ENCODE data around the gene C1QTNF1.

Gene C1QTNF1

GRCh38 chr17:79041723-79042420 is 17.9 kb downstream of the C1QTNF1 start:
- DNase-seq (ENCODE audit: low spot score): no peak

GRCh38 chr17:79042421-79043190 is 18.6 kb downstream of the C1QTNF1 start:
- no peak for DNase-seq (ENCODE audit: low spot score)

GRCh38 chr17:79043191-79043930 is 19.4 kb downstream of the C1QTNF1 start:
- DNase-seq (ENCODE audit: low spot score): no peak

- no peak for DNase-seq (ENCODE audit: low spot score)
These were observed 20.0 kb downstream of the C1QTNF1 start for GRCh38 chr17:79043931-79044320.

DNA sequence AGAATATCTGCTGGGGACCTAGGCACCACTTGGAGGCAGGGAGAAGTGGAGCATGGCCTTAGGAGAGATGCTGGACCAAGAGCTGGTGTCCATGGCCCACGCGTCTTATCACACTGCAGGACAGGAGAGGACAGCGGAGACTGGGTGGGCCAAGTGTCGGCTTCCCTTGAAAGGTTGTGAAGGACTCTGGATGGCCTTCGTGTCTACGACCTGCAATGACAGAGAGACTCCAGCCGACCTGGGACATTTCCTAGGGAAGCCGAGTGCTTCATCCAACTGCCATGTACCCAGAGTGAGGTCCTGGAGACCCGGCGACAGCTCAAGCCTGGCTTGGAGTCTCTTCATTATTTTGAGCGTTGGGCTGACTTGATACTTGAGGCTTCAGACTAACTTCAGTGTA is 20.5 kb downstream of the C1QTNF1 start:
- no peak for DNase-seq (ENCODE audit: low spot score)

DNA sequence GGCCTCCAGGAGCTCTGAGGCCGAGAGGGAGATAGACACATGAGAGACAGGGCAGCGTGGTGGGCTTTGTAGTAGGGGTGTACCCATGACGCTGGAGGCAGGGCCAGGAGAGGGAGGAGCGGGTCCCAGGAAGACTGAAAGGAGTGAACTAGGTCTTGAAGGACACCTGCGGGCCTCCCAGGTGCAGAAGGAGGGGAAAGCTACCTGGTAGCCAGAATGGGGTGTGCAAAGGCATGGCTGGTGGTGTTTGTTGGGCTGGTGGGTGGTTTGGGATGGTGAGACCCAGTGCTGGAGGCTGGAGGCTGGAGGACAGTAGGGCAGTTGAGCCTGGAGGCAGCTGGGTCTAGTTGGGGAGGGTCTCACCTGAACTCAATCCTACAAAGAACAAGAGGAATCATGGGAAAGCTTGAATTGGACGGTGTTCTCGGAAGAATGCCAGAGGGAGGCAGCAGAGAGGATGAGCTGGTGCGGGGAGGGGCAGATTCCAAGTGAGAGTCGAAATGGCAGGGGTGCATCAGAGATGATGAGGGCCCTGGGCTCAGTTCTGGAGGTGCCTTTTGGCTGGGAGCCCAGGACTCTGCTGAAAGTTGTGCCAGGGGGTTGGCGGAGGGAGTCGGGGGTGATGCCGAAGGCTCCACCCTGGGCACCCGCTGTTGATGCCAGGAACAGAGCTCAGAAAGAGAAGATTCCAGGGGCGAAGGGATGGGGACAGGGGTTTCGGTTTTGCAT is 21.2 kb downstream of the C1QTNF1 start:
- DNase-seq (ENCODE audit: low spot score): no peak

GRCh38 chr17:79045842-79046196 is 21.9 kb downstream of the C1QTNF1 start:
- DNase-seq (ENCODE audit: low spot score): peak; percentile 30

GRCh38 chr17:79046197-79046915 is 22.4 kb downstream of the C1QTNF1 start:
- DNase-seq (ENCODE audit: low spot score): no peak

DNA sequence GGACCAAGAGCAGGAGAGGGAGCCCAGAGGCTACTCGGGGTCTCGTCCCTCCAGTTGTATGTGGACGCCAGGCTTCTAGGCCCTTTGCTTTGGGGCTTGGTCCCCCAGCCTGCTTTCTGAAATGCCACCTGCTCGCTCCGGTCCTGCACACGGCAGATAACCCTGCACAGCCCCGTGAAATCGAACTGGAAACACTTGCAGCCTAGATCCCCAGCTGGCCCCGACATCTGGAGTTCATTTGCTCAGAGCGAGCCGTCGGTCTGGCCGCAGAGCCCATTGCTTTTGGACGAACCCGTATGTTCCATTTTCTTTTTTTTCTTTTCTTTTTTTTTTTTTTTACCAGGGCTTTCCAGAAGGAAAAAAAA is 22.9 kb downstream of the C1QTNF1 start:
- no peak for DNase-seq (ENCODE audit: low spot score)

GRCh38 chr17:79047291-79047920 is 23.4 kb downstream of the C1QTNF1 start:
- no peak for DNase-seq (ENCODE audit: low spot score)

GRCh38 chr17:79047923-79048825 is 24.2 kb downstream of the C1QTNF1 start:
- DNase-seq (ENCODE audit: low spot score): no peak

GRCh38 chr17:79048826-79049755 is 25.1 kb downstream of the C1QTNF1 start:
- no peak for DNase-seq (ENCODE audit: low spot score)

- no peak for DNase-seq (ENCODE audit: low spot score)
These were observed 25.9 kb downstream of the C1QTNF1 start for GRCh38 chr17:79049821-79050220.

DNA sequence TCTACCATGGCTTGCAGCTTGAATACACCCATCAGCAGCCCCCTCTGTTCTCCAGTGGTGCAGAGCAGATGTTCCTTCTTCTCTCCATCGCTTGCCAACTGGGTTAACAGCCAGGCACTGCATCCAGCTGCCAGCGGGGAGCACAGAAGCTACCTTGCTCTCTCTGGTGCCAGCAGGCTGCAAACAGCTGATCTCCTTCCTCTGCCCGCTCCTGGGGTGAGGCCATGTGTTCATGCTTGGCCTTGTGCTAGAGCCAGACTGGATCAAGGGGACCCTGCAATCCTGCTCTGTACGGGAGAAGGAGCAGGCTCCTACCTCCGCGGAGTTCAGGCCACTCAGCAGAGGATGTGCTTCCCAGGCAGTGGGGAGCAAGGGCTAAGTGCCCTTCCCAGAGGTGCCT is 26.6 kb downstream of the C1QTNF1 start:
- no peak for DNase-seq (ENCODE audit: low spot score)

DNA sequence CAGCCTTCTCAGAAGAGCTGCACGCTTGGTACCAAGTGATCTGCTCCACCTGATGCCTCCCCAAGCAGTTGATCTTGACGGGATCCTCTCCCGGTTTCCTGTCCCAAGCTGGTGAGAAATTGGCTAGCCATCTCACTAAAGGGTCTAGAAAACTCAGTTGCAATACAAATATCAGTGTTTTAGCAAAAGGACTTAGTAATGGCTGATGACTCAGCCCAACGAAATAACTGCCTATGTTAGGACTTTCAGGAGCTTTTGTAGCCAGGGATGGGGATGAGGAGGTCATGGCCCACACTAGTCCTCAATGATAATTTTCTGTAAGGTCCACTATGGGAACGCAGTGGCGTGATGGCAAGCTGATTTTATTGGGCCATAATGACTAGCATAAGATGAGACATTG is 27.3 kb downstream of the C1QTNF1 start:
- DNase-seq (ENCODE audit: low spot score): no peak

GRCh38 chr17:79052131-79052530 is 28.2 kb downstream of the C1QTNF1 start:
- no peak for DNase-seq (ENCODE audit: low spot score)

DNA sequence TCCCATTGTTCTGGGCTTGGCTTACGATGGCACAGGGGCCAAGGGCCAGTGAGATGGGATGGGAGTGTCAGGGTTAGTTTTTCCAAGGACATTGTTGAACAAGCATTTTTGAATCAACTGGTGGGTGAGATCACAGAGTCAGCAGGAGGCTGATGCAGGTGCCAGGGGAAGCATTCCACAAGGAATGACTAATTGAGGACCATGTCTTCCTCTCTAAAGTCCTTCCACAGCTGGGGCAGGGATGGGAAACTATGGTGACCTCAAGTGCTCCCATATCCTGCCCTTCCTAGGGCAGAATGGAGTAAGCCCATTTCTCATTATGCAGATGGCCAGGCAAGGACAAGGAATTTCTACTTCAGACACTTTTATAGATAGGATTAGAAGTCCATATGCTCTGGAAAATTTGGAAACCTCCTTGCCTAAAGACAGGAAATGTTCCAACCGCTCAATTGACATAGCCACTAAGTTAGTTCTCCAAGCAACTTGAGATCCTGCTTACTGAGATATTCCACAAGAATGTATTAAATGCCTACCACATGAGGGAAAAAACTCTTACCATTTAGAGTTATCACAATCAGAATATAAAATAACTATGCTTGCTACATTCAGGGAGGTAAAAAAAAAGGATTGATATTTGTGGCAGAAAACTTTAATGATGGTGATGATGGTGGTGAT is 29.4 kb downstream of the C1QTNF1 start:
- no peak for DNase-seq (ENCODE audit: low spot score)

- no peak for DNase-seq (ENCODE audit: low spot score)
These were observed 30.4 kb downstream of the C1QTNF1 start for GRCh38 chr17:79054200-79054960.
